Left ventricle myocardium superior (tissue), 1 donor: ENCODE measurements around the gene STUM. TPM values are rescaled to one million over a fixed set of nuclear protein-coding genes. Genes with fewer than 3 reads are reported as not detected.
A peak's percentile ranks its signal among the peaks of the same experiment; 100 is the strongest.

Experiments used
- ATAC-seq: fragments of 200-7000 bp; cut with Tn5 transposase; one replicate; pipeline ENCODE4 v1.9.1; 2020; ENCODE audit warnings: mild to moderate bottlenecking, moderate library complexity
- DNase-seq: peaks from one replicate; pipeline ENCODE4 v3.0.0-alpha.2; 2020
- intact Hi-C: fragments of 100-400 bp; cut with micrococcal nuclease; formaldehyde crosslinking; loops from one replicate; pipeline ENCODE4 v1.11.0; 2022
- total RNA-seq: library from RNA; stranded (reverse); fragmentation: NEBNext Ultra II Directional; extraction: Animal tissue kit (Norgen Biotek cat#: 25700); gene quantifications from one replicate; pipeline ENCODE4 v1.2.1, GENCODE V29; 2021
- donor health status: DM: no; HTN: yes; CAD: no; lungs with severe emphysema.

The STUM gene
- total RNA-seq, 1 donor from 2014 or later = 1.3 TPM

GRCh38 chr1:226531360-226532093 lies 17.0 kb upstream of the STUM start:
- intact Hi-C loops = no loop called here
- DNase-seq (no peak), ATAC-seq (no peak)

GRCh38 chr1:226532553-226532952 lies 16.0 kb upstream of the STUM start:
- intact Hi-C loops = no loop called here
- DNase-seq = no peak
- ATAC-seq = peak; percentile 49

- ATAC-seq (no peak), DNase-seq (no peak)
- intact Hi-C loops = no loop called here
Measured at GRCh38 chr1:226533220-226533619, 15.3 kb upstream of the STUM start.

GRCh38 chr1:226534098-226534497 lies 14.5 kb upstream of the STUM start:
- DNase-seq (no peak), ATAC-seq (no peak)
- intact Hi-C loops = no loop called here

- DNase-seq = no peak
- intact Hi-C loops = no loop called here
- ATAC-seq = no peak
Measured at GRCh38 chr1:226534645-226535044, 13.9 kb upstream of the STUM start.

GRCh38 chr1:226535666-226536065 lies 12.9 kb upstream of the STUM start:
- no peak for DNase-seq
- intact Hi-C loops = no loop called here
- ATAC-seq = no peak

- ATAC-seq = no peak
- intact Hi-C loops = no loop called here
- DNase-seq = no peak
Measured at GRCh38 chr1:226541231-226541630, 7.3 kb upstream of the STUM start.

GRCh38 chr1:226541631-226542622 lies 6.6 kb upstream of the STUM start:
- intact Hi-C loops = no loop called here

GRCh38 chr1:226542623-226543103 lies 5.9 kb upstream of the STUM start:
- DNase-seq (peak; percentile 43), ATAC-seq (peak; percentile 73)
- intact Hi-C loops = no loop called here

More at GRCh38 chr1:226541631-226542622, 6.6 kb upstream of the STUM start:
- ATAC-seq = no peak
- DNase-seq = peak; percentile 52

- ATAC-seq (peak; percentile 62), DNase-seq (peak; percentile 68)
- intact Hi-C loops = no loop called here
Measured at GRCh38 chr1:226545836-226546596, 2.5 kb upstream of the STUM start.

GRCh38 chr1:226546926-226547325 lies 1.6 kb upstream of the STUM start:
- intact Hi-C loops = no loop called here
- no peak for DNase-seq
- no peak for ATAC-seq

- intact Hi-C loops = no loop called here
- ATAC-seq = peak; percentile 77
Measured at GRCh38 chr1:226547754-226548191, 791 bp upstream of the STUM start.

GRCh38 chr1:226549094-226549936 lies 751 bp downstream of the STUM start:
- DNase-seq = peak; percentile 31
- peak; percentile 1 for ATAC-seq
- intact Hi-C loops = no loop called here

More at GRCh38 chr1:226547754-226548191, 791 bp upstream of the STUM start:
- DNase-seq = peak; percentile 84

- DNase-seq (peak; percentile 65), ATAC-seq (peak; percentile 57)
- intact Hi-C loops = no loop called here
Measured at GRCh38 chr1:226549937-226550671, 1.5 kb downstream of the STUM start.

GRCh38 chr1:226550672-226551041 lies 2.1 kb downstream of the STUM start:
- intact Hi-C loops = no loop called here
- ATAC-seq = no peak
- DNase-seq = no peak

GRCh38 chr1:226551299-226551698 lies 2.7 kb downstream of the STUM start:
- no peak for DNase-seq
- intact Hi-C loops = no loop called here

GRCh38 chr1:226552061-226552460 lies 3.5 kb downstream of the STUM start:
- ATAC-seq (no peak), DNase-seq (no peak)
- intact Hi-C loops = no loop called here

More at GRCh38 chr1:226551299-226551698, 2.7 kb downstream of the STUM start:
- no peak for ATAC-seq
